ENCODE measurements around the gene LMAN1L.
A peak's percentile ranks its signal among the peaks of the same experiment; 100 is the strongest.

LMAN1L gene

GRCh38 chr15:74817370-74817737 is 4.7 kb downstream of the LMAN1L start:
- no peak for DNase-seq

- no peak for DNase-seq
These were observed 7.4 kb downstream of the LMAN1L start for GRCh38 chr15:74820056-74820455.

- no peak for DNase-seq
These were observed 8.6 kb downstream of the LMAN1L start for GRCh38 chr15:74821091-74821789.

- DNase-seq, result no peak
These were observed 9.1 kb downstream of the LMAN1L start for GRCh38 chr15:74821790-74822158.

- no peak for DNase-seq
These were observed 9.6 kb downstream of the LMAN1L start for GRCh38 chr15:74822233-74822632.

GRCh38 chr15:74823324-74823723 is 10.7 kb downstream of the LMAN1L start:
- DNase-seq, result no peak

GRCh38 chr15:74824976-74825375 is 12.3 kb downstream of the LMAN1L start:
- no peak for DNase-seq

GRCh38 chr15:74825866-74826265 is 13.2 kb downstream of the LMAN1L start:
- DNase-seq, result no peak

GRCh38 chr15:74826364-74826819 is 13.8 kb downstream of the LMAN1L start, which contains the start of gene CPLX3:
Gene CPLX3, plus strand, starts transcription at chr15:74826627. Its CDS starts 77 bp downstream, at chr15:74826704.
- DNase-seq, result peak; percentile 15

- no peak for DNase-seq
These were observed 14.3 kb downstream of the LMAN1L start for GRCh38 chr15:74826921-74827320.

GRCh38 chr15:74827614-74828013 is 15.0 kb downstream of the LMAN1L start:
- DNase-seq, result no peak

GRCh38 chr15:74828835-74829234 is 16.2 kb downstream of the LMAN1L start:
- no peak for DNase-seq

- peak; percentile 18 for DNase-seq
These were observed 16.9 kb downstream of the LMAN1L start for GRCh38 chr15:74829486-74829885.

- no peak for DNase-seq
These were observed 17.4 kb downstream of the LMAN1L start for GRCh38 chr15:74829991-74830390.

GRCh38 chr15:74830868-74831267 is 18.2 kb downstream of the LMAN1L start:
- DNase-seq, result no peak

GRCh38 chr15:74831813-74832495 is 19.3 kb downstream of the LMAN1L start:
- DNase-seq, result no peak

GRCh38 chr15:74832826-74833225 is 20.2 kb downstream of the LMAN1L start:
- DNase-seq, result no peak

GRCh38 chr15:74833376-74834107 is 20.9 kb downstream of the LMAN1L start:
- no peak for DNase-seq

GRCh38 chr15:74835312-74835823 is 22.7 kb downstream of the LMAN1L start:
- peak; percentile 43 for DNase-seq

GRCh38 chr15:74836846-74837245 is 24.2 kb downstream of the LMAN1L start:
- DNase-seq, result no peak

GRCh38 chr15:74837482-74838136 is 25.0 kb downstream of the LMAN1L start:
- DNase-seq, result no peak

- DNase-seq, result no peak
These were observed 25.5 kb downstream of the LMAN1L start for GRCh38 chr15:74838137-74838516.

Data from fibroblast of skin of scalp (primary cell).